ENCODE measurements around the gene LYST.

LYST gene

DNA sequence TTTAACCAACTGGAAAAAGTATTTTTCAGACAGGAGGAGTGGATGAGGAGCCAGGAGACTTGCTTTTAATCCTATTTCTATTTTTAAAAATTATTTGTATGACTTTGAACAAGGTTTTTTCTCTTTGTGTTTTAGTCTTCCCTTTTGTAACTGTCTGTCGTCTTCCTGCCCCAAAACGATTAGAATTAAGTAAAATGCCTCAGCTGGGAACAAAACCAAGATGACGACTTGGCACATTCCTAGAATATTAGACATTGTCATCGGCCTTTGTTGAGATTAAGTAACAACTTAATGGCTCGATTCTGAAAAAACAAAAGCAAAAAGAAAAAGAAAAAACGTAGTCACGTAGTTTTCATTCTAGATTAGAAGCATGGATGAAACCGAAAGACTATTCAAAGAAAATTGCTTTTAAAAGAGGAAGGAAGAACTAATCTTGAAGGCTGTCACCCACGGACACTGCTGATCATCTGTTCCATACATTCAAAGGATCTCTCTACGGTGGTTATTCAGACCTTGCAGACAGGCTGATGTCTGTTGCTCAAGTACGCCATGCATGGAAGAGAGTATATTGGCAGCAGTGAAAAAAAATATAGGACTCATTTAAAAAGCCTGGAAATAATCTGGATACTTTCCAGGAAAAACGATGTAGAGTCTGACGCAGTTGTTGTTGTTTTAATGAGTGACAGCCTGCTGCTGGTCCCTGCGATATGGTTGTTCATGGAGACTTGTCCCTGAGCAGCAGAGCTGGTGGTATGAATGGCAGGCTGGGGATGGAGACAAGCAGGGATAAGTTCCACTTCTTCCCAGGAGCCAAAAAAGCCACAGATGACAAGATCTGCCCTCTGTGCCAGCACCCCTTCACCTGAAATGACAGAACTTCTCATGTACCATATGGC, 234.0 kb downstream of the LYST start:
- DNase-seq (ENCODE audit: low read depth): peak; percentile 84

DNA sequence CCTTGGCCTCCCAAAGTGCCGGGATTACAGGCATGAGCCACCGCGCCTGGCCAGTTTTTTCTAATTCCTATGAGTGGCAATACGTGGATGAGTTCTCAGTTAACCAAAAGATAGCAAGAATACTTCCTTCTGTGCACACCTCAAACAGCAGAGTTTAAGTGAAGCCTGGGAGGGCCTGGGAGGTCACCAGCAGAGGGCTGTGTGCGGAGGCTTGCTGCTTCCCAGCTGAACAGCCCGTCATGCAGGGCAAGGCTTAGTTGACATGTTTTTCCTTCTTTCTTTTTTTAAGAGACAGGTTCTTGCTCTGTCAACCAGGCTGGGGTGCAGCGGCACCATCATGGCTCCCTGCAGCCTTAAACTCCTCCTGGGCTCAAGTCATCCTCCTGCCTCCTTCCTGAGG, 234.9 kb downstream of the LYST start:
- no peak for DNase-seq (ENCODE audit: low read depth)

DNA sequence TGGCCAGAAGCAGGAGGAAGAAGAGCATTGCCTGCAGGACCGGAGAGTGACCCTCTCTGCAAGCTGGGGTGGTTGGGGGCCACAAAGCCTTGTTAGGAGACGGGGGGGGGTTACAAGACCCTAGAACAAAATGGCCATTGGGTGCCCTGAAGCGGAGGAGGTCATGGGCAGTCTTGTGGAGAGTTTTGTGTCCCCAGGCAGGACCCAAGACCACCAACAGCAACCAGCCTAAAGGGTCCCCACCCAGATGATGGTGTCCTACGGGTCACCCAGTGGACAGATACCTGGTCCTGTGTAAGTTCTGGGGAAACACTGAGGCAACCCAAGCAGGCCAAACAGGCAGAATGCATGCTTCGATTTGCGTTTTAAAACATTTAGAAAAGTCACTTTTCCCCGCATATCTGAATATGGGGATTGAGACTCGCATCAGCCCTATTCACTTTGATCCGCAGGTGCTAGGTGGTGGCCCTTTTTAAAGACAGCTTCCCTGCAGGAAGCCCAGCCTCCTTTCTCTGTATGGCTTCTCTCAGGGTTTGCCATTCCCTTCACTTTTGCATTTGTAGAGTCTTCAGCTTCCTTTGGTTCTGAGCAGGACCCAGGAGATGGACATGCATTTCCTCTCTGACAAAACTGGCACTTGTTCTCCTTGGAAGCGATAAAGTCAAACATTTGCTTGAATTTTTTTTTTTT, 238.2 kb downstream of the LYST start:
- no peak for DNase-seq (ENCODE audit: low read depth)

DNA sequence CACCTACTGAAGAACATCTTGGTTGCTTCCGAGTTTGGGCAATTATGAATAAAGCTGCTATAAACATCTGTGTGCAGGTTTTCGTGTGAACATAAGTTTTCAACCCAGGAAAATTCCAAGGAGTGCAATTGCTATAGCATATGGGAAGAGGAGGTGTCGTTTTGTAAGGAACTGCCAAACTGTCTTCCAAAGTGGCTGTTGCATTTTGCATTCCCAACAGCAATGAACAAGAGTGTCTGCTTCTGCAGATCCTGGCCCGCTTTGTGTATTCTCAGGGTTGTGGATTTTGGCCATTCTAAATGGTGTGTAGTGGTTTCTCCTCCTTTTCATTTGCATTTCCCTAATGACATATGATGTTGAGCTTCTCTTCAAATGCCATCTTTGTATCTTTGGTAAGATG, 240.9 kb downstream of the LYST start:
- DNase-seq (ENCODE audit: low read depth): no peak

DNA sequence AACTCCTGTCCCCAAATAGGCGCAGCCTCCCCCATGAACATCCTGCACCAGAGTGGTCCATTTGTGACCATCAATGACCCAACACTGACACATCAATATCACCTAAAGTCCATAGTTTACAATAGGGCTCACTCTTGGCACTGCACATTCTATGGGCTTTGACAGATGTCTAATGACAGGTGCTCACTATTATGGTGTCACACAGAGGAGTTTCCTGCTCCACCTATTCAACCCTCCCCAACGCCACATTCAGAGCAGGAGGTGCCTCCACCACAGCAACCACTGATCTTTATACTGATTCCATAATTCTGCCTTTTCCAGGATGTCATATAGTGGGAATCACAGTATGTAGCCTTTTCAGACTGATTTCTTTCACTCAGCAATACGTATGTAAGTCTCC, 241.4 kb downstream of the LYST start:
- DNase-seq (ENCODE audit: low read depth): no peak

DNA sequence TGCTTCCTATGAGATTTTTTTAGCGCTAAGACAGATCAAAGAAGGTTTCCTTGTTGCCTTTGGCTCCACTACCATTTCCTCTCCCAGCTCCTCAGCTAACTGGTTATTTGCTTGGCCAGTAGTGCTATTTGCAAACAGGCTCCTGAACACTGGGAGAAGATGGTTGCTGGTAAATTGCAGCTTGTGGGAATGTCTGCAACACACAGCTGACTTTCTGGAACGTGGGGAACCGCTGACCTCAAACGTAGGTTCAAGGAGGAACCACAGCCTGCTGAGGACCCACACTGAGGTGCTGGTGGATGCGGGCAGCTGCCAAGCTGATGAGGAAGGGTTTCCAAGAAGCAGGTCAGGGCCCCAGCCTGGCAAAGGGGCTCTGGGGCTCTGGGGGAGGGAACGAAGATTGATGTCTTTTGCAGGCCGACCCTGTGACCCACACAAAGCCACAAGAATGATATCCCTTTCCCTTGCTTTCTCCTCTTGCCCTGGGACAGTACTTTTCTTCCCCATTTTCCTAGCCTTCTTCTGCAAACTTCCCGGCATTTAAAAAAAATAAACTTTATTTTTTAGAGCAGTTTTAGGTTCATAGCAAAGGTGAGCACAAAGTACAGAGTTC, 241.9 kb downstream of the LYST start:
- DNase-seq (ENCODE audit: low read depth): peak; percentile 70

DNA sequence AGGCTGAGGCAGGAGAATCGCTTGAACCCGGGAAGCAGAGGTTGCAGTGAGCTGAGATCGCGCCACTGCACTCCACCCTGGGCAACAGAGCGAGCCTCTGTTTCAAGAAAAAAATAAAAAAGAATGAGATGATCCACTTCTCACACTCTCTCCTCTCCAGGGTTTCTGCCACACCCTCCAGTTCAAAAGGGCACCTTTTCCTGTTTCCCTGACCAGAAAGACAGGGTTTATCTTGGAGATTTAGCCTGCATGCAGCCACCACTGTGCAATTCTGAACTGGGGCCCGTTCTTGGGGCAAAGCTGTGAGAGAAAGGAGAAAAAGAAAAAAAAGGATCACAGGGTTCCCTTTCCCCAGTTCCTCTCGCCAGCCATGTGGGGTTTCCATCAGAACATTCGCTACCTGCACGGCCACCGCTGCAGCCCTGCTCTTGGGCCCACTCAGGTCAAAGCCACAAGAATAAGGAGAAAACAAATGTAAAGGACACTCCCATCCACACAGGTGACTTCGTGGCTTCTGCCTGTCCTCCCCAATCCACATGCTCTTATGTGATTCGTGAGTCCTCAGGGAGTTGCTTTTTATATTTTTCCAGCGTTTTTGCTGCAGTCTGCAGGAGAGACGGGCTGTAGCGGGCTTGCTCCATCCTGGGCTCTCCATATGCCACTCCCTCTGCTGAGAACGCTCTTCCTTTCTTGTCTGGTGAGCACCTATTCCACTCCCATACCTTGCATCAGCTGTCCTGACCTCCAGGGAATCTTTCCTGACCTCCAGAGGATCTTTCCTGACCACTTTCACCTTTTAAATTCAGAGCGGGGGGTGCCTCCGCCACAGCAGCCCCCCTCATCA, 243.5 kb downstream of the LYST start:
- no peak for DNase-seq (ENCODE audit: low read depth)

DNA sequence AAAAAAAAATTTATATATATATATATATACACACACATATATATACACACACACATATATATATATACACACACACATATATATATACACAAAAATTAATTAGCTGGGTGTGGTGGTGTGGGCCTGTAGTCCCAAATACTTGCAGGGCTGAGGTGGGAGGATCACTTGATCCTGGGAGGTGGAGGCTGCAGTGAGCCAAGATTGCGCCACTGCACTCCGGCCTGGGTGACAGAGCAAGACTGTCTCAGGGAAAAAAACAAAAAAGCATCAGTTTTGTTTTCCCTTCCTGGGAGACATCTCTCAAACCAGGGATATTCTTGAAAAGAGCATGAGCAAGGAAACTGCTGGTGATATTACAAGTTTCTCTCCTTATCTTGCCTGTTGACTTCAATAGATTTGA, 247.6 kb downstream of the LYST start:
- peak; percentile 11 for DNase-seq (ENCODE audit: low read depth)

DNA sequence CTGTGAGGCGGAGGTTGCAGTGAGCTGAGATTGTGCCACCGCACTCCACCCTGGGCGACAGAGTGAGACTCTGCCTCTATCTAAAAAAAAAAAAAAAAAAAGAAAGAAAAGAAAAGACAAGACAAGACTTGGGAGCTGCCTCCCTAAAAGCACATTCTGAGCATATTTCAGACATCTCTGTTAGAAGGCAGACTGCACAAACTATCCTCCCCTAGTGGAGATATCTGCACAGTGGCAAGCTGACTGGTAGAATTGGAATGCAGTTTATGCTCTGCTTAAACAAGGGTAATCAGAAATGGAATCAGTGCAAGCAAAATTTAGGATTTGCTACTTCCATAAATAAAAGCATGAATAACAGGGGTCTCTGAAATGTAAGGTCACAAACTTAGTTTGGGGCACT, 248.9 kb downstream of the LYST start:
- DNase-seq (ENCODE audit: low read depth): peak; percentile 89

DNA sequence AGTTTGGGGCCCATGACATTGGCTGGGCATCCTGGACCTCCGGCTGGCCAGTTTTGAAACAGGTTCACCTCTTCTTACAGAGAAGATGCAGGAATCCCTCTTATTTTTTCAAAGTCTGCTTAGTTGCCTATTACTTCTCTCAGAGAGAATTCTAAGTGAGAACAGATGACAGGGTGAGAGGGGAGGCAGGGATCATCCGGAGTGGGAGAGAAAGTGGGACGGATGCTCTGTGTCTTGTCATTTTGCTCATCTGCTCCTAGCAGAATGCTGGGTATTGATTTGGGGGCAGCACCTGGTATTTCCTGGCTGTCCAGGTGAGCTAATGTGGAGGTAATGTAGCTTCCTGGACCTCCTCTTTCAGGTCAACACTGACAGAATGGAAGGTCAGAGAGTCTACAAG, 249.6 kb downstream of the LYST start:
- DNase-seq (ENCODE audit: low read depth): no peak

DNA sequence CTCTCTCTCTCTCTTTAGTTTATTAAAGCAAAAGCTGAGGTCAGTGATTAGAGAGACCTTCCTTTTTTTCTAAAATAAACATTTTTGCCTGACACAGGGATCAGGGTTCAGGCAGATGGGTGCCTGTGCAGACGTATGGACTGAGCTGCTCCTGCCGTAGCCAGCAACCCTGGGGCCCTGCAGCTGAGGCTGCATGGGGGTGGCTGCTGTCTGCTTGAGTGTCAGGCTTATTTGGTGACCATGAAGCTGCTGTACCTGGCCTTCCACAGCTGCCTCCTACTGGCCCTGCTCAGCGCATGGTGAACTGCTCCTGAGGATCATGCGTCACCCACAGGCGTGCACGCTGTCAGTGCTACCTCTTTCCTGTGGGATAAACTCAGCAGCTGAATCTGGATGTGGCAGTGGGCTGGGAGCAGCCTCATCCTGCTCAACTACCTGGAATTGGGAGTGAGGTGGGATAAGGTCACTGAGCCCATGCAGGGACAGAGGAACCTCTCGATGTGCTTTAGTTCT, 252.2 kb downstream of the LYST start:
- no peak for DNase-seq (ENCODE audit: low read depth)

DNA sequence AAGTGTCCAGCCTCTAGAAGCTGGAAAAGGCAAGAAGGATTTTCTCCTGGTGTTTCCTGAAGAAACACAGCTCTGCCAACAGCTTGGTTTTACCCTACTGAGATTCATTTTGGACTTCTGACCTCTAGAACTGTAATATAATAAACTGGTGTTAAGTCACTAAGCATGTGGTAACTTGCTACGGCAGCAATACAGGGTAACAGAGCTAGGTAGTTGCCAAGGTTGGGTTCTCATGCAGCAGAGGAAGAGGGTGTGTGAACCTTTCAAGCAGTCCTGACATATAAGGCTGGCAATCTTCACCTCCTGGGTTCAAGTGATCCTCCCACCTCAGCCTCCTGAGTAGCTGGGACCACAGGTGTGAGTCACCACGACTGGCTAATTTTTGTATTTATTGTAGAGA, 253.1 kb downstream of the LYST start:
- no peak for DNase-seq (ENCODE audit: low read depth)

DNA sequence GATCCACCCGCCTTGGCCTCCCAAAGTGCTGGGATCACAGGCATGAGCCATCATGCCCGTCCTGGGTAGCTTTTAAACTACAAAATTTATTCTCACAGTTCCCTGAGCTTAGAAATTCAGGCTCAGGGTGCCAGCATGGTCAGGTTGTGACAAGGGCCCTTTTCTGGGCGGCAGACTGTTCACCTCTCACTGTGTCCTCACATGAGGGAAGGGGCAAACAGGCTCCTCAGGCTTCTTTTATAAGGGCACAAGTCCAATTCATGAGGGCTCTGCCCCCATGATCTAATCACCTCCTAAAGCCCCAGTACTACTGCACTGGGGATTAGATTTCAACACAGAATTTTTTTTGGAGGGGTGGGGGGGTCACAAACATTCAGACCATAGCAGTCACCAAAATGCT, 253.9 kb downstream of the LYST start:
- DNase-seq (ENCODE audit: low read depth): no peak

Data from EH (cell line).